Neural cell (in vitro differentiated cells): ENCODE data around the gene FER1L5.

ENCODE experiments used
- EP300 ChIP-seq: fragments of 450-650 bp; conservative IDR thresholded peaks from 2 replicates; pipeline ENCODE4 v1.6.1; 2014; ENCODE audit warnings: antibody characterized with exemption, mild to moderate bottlenecking, moderate library complexity; ENCODE audit not compliant: poor library complexity, severe bottlenecking
- EZH2 ChIP-seq: fragments of 200-600, 300-800 bp; shearing (Covaris generic), sonication (generic); IDR thresholded peaks from 2 replicates; pipeline ENCODE4 v1.6.1; 2014; ENCODE audit warnings: antibody characterized with exemption, low read length, borderline replicate concordance, mild to moderate bottlenecking; ENCODE audit not compliant: insufficient read depth, poor library complexity, severe bottlenecking
- MXI1 ChIP-seq: fragments of 450-650 bp; conservative IDR thresholded peaks from 2 replicates; pipeline ENCODE4 v1.6.1; 2014; ENCODE audit warnings: antibody characterized with exemption, mild to moderate bottlenecking; ENCODE audit not compliant: poor library complexity, severe bottlenecking
- POLR2AphosphoS5 ChIP-seq: IDR thresholded peaks from 2 replicates; pipeline ENCODE4 v1.6.1; 2012
- RAD21 ChIP-seq: fragments of 450-650 bp; conservative IDR thresholded peaks from 2 replicates; pipeline ENCODE4 v1.6.1; 2014; ENCODE audit warnings: antibody characterized with exemption, mild to moderate bottlenecking, moderate library complexity
- SMC3 ChIP-seq: fragments of 450-650 bp; conservative IDR thresholded peaks from 2 replicates; pipeline ENCODE4 v1.6.1; 2014; ENCODE audit warnings: antibody characterized with exemption, mild to moderate bottlenecking, moderate library complexity; ENCODE audit not compliant: poor library complexity
- TAF1 ChIP-seq: IDR thresholded peaks from 2 replicates; pipeline ENCODE4 v1.6.1; 2012; ENCODE audit warnings: low read depth
- TF ChIP-seq, protein P1 (sequence below): fragments of 450-650 bp; IDR thresholded peaks from 2 replicates; pipeline ENCODE4 v1.5.1; 2014; ENCODE audit warnings: antibody characterized with exemption, mild to moderate bottlenecking, moderate library complexity; ENCODE audit not compliant: poor library complexity, severe bottlenecking
- TF ChIP-seq, protein P2 (sequence below): IDR thresholded peaks from 2 replicates; pipeline ENCODE4 v1.6.1; 2012; ENCODE audit warnings: borderline replicate concordance

- TF ChIP-seq, protein P1, sequence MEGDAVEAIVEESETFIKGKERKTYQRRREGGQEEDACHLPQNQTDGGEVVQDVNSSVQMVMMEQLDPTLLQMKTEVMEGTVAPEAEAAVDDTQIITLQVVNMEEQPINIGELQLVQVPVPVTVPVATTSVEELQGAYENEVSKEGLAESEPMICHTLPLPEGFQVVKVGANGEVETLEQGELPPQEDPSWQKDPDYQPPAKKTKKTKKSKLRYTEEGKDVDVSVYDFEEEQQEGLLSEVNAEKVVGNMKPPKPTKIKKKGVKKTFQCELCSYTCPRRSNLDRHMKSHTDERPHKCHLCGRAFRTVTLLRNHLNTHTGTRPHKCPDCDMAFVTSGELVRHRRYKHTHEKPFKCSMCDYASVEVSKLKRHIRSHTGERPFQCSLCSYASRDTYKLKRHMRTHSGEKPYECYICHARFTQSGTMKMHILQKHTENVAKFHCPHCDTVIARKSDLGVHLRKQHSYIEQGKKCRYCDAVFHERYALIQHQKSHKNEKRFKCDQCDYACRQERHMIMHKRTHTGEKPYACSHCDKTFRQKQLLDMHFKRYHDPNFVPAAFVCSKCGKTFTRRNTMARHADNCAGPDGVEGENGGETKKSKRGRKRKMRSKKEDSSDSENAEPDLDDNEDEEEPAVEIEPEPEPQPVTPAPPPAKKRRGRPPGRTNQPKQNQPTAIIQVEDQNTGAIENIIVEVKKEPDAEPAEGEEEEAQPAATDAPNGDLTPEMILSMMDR, result no peak
- no peak for TF ChIP-seq POLR2AphosphoS5
- TF ChIP-seq EP300, result no peak
- TF ChIP-seq TAF1, result no peak
- TF ChIP-seq MXI1, result no peak
- no peak for TF ChIP-seq RAD21
- TF ChIP-seq EZH2, result no peak
- TF ChIP-seq, protein P2, sequence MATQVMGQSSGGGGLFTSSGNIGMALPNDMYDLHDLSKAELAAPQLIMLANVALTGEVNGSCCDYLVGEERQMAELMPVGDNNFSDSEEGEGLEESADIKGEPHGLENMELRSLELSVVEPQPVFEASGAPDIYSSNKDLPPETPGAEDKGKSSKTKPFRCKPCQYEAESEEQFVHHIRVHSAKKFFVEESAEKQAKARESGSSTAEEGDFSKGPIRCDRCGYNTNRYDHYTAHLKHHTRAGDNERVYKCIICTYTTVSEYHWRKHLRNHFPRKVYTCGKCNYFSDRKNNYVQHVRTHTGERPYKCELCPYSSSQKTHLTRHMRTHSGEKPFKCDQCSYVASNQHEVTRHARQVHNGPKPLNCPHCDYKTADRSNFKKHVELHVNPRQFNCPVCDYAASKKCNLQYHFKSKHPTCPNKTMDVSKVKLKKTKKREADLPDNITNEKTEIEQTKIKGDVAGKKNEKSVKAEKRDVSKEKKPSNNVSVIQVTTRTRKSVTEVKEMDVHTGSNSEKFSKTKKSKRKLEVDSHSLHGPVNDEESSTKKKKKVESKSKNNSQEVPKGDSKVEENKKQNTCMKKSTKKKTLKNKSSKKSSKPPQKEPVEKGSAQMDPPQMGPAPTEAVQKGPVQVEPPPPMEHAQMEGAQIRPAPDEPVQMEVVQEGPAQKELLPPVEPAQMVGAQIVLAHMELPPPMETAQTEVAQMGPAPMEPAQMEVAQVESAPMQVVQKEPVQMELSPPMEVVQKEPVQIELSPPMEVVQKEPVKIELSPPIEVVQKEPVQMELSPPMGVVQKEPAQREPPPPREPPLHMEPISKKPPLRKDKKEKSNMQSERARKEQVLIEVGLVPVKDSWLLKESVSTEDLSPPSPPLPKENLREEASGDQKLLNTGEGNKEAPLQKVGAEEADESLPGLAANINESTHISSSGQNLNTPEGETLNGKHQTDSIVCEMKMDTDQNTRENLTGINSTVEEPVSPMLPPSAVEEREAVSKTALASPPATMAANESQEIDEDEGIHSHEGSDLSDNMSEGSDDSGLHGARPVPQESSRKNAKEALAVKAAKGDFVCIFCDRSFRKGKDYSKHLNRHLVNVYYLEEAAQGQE, result no peak
- no peak for TF ChIP-seq SMC3
Measured at GRCh38 chr2:96730212-96730611, 87.6 kb downstream of the FER1L5 start.
